GM18873 (cell line): ENCODE measurements around the gene DENND5A.
"Not testable (repeated sequence)": the region's sequence is repeated elsewhere in the genome, so short reads cannot be mapped to it uniquely, and the experiment has no call there.

Source experiments
- ATAC-seq: cut with Tn5 transposase; IDR thresholded peaks from one replicate; pipeline ENCODE4 v1.9.1; 2021; ENCODE audit warnings: mild to moderate bottlenecking, moderate library complexity, moderate number of reproducible peaks; ENCODE audit not compliant: unreplicated experiment, low FRiP score

DENND5A gene

GRCh38 chr11:9109858-9110731, 155.1 kb downstream of the DENND5A start:
- no peak for ATAC-seq

GRCh38 chr11:9104580-9104979, 160.6 kb downstream of the DENND5A start:
- ATAC-seq = no peak

- ATAC-seq = no peak
These were observed 161.4 kb downstream of the DENND5A start for GRCh38 chr11:9103542-9104276.

- no peak for ATAC-seq
These were observed 165.5 kb downstream of the DENND5A start for GRCh38 chr11:9099617-9100016.

GRCh38 chr11:9098455-9098854, 166.7 kb downstream of the DENND5A start:
- not testable (repeated sequence) for ATAC-seq

- ATAC-seq = not testable (repeated sequence)
These were observed 167.8 kb downstream of the DENND5A start for GRCh38 chr11:9097186-9097943.

- ATAC-seq = no peak
These were observed 168.7 kb downstream of the DENND5A start for GRCh38 chr11:9096427-9096826.

GRCh38 chr11:9095421-9095820, 169.7 kb downstream of the DENND5A start:
- ATAC-seq = no peak

GRCh38 chr11:9094420-9094819, 170.7 kb downstream of the DENND5A start:
- ATAC-seq = no peak

- ATAC-seq = no peak
These were observed 172.0 kb downstream of the DENND5A start for GRCh38 chr11:9092853-9093778.

- ATAC-seq = no peak
These were observed 173.1 kb downstream of the DENND5A start for GRCh38 chr11:9092072-9092471.

- no peak for ATAC-seq
These were observed 173.9 kb downstream of the DENND5A start, which contains the start of gene SCUBE2 for GRCh38 chr11:9091044-9091922. SCUBE2 (minus strand) TSS chr11:9091599; CDS start chr11:9091528, 71 bp downstream.

- ATAC-seq = no peak
These were observed 174.6 kb downstream of the DENND5A start for GRCh38 chr11:9090488-9091043.

- no peak for ATAC-seq
These were observed 175.5 kb downstream of the DENND5A start for GRCh38 chr11:9089636-9090035.

GRCh38 chr11:9089061-9089460, 176.1 kb downstream of the DENND5A start:
- ATAC-seq = no peak
